ENCODE measurements around the gene KCNK5.

DNA sequence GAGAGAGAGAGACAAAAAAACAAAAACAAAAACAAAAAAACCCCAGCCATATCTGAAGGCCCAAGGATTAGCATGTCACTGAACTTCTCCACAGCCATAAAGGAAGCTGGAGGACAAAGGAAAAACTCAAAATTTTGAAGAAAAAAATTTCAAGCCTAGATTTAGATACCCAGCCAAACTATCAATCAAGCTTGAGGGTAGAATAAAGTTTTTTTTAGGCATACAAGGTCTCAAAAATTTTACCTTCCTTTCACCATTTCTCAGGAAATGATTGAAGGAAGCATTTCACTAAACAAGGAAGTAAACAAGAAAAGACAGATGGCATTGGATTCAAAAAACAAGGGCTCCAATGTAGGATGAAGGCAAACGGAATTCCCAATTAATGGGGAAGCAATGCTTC, 52.1 kb downstream of the KCNK5 start:
- TF ChIP-seq, protein P1, sequence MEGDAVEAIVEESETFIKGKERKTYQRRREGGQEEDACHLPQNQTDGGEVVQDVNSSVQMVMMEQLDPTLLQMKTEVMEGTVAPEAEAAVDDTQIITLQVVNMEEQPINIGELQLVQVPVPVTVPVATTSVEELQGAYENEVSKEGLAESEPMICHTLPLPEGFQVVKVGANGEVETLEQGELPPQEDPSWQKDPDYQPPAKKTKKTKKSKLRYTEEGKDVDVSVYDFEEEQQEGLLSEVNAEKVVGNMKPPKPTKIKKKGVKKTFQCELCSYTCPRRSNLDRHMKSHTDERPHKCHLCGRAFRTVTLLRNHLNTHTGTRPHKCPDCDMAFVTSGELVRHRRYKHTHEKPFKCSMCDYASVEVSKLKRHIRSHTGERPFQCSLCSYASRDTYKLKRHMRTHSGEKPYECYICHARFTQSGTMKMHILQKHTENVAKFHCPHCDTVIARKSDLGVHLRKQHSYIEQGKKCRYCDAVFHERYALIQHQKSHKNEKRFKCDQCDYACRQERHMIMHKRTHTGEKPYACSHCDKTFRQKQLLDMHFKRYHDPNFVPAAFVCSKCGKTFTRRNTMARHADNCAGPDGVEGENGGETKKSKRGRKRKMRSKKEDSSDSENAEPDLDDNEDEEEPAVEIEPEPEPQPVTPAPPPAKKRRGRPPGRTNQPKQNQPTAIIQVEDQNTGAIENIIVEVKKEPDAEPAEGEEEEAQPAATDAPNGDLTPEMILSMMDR (IDR thresholded peaks at IDR 0.05) = no peak
- TF ChIP-seq POLR2A (IDR thresholded peaks at IDR 0.05) = no peak

Data from uterus (tissue), 2 donors.